Activated T-helper 2 cell treated with anti-CD3 and anti-CD28 coated beads, Interferon-gamma antibody, Interleukin-2, Interleukin-4, amounts not matched to agents 10 μg/mL and 5 μg/mL and 100 μg/mL, durations not matched to agents 14 hours and 24 hours and 36 hours (primary cell): ENCODE results near the gene FAM184A. TPM values are rescaled to one million over a fixed set of nuclear protein-coding genes. Genes with fewer than 3 reads are reported as not detected.
A peak's percentile ranks its signal among the peaks of the same experiment; 100 is the strongest.
"Not testable (repeated sequence)": the region's sequence is repeated elsewhere in the genome, so short reads cannot be mapped to it uniquely, and the experiment has no call there.

Experiments used
- DNase-seq: peaks from one replicate; pipeline ENCODE4 v3.0.0; 2021; ENCODE audit warnings: low spot score
- H3K27ac Mint-ChIP-seq: one replicate; pipeline ENCODE4 v1.8.0; 2021; ENCODE audit warnings: mixed read lengths
- H3K27me3 Mint-ChIP-seq: one replicate; pipeline ENCODE4 v1.8.0; 2021; ENCODE audit warnings: low read depth, mixed read lengths
- H3K36me3 Mint-ChIP-seq: one replicate; pipeline ENCODE4 v1.8.0; 2021; ENCODE audit warnings: low read depth, mixed read lengths
- H3K4me1 Mint-ChIP-seq: one replicate; pipeline ENCODE4 v1.8.0; 2021; ENCODE audit warnings: low read depth, mixed read lengths
- H3K4me3 Mint-ChIP-seq: one replicate; pipeline ENCODE4 v1.8.0; 2021; ENCODE audit warnings: low read depth, mild to moderate bottlenecking, moderate library complexity, mixed read lengths
- H3K9me3 Mint-ChIP-seq: one replicate; pipeline ENCODE4 v1.8.0; 2021; ENCODE audit warnings: mixed read lengths
- intact Hi-C: fragments of 100-400 bp; cut with micrococcal nuclease; formaldehyde crosslinking; loops from one replicate; pipeline ENCODE4 v1.15.1; 2023
- total RNA-seq: library from RNA; stranded (reverse); gene quantifications from 2 replicates; pipeline ENCODE4 v1.2.3, GENCODE V29; 2022

FAM184A gene, protein sequence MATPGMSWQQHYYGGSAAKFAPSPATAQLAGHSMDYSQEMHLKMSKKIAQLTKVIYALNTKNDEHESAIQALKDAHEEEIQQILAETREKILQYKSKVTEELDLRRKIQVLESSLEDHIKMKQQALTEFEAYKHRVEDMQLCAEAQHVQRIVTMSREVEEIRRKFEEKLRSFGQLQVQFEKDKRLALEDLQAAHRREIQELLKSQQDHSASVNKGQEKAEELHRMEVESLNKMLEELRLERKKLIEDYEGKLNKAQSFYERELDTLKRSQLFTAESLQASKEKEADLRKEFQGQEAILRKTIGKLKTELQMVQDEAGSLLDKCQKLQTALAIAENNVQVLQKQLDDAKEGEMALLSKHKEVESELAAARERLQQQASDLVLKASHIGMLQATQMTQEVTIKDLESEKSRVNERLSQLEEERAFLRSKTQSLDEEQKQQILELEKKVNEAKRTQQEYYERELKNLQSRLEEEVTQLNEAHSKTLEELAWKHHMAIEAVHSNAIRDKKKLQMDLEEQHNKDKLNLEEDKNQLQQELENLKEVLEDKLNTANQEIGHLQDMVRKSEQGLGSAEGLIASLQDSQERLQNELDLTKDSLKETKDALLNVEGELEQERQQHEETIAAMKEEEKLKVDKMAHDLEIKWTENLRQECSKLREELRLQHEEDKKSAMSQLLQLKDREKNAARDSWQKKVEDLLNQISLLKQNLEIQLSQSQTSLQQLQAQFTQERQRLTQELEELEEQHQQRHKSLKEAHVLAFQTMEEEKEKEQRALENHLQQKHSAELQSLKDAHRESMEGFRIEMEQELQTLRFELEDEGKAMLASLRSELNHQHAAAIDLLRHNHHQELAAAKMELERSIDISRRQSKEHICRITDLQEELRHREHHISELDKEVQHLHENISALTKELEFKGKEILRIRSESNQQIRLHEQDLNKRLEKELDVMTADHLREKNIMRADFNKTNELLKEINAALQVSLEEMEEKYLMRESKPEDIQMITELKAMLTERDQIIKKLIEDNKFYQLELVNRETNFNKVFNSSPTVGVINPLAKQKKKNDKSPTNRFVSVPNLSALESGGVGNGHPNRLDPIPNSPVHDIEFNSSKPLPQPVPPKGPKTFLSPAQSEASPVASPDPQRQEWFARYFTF
- 2.6 and 2.9 TPM in 2 replicates for total RNA-seq

GRCh38 chr6:119078376-119079282, at the start of gene FAM184A:
Gene FAM184A (minus strand): TSS chr6:119078664. CDS start chr6:119078299, 365 bp downstream.
- H3K4me3 Mint-ChIP-seq = peak within 1 kb of the TSS; percentile 89
- intact Hi-C loops = loop anchor here (1.0 to 5.0 kb wide), 5 partner anchors 36 to 1476 kb away; partner anchors contain the start of genes GOPC and MCM9
- peaks cover 8% of the 10 kb centered on the region for H3K27me3 Mint-ChIP-seq
- H3K36me3 Mint-ChIP-seq = peaks cover 6% of the 10 kb centered on the region
- H3K4me1 Mint-ChIP-seq = peaks cover 28% of the 10 kb centered on the region
- peak within 1 kb of the TSS; percentile 69 for H3K27ac Mint-ChIP-seq
- DNase-seq = peak; percentile 67
- peaks cover 9% of the 10 kb centered on the region for H3K9me3 Mint-ChIP-seq

GRCh38 chr6:119127627-119128026, 49.2 kb upstream of the FAM184A start:
- no peaks in the 10 kb centered on the region for H3K9me3 Mint-ChIP-seq
- peaks cover 16% of the 10 kb centered on the region for H3K27me3 Mint-ChIP-seq
- no peaks in the 10 kb centered on the region for H3K36me3 Mint-ChIP-seq
- intact Hi-C loops = loop anchor here (2.0 kb wide), 1 partner anchor 19 kb away; no protein-coding TSS in a partner anchor
- DNase-seq = no peak
- no peak overlapping the region for H3K27ac Mint-ChIP-seq
- peaks cover 4% of the 10 kb centered on the region for H3K4me1 Mint-ChIP-seq
- no peak overlapping the region for H3K4me3 Mint-ChIP-seq

DNA sequence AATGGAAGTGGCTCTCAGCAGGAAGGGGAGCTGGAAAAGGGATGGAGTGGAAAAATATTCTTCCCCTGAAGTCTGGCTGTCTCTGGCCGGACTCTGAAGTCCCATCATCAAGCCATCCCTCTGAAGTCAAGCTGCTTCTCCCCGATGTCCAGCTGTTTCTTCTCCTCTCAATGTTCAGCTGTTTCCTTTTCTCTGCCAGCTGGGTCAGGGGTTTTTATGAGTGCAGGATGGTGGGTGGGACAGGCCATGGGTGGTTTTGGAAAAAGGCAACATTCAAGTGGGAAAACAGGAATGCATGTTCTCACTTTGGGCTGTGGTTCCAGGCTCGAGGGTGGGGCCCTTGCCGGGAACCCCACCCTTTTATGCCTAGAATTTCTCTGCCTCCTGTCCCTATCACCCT, 48.4 kb upstream of the FAM184A start:
- DNase-seq = no peak
- Mint-ChIP-seq H3K4me1 (peaks cover 4% of the 10 kb centered on the region), H3K4me3 (no peak overlapping the region), H3K27me3 (peaks cover 11% of the 10 kb centered on the region), H3K27ac (no peak overlapping the region), H3K36me3 (no peaks in the 10 kb centered on the region), H3K9me3 (no peaks in the 10 kb centered on the region)
- intact Hi-C loops = no loop called here

GRCh38 chr6:119126140-119126539, 47.7 kb upstream of the FAM184A start:
- H3K4me3 Mint-ChIP-seq = no peak overlapping the region
- intact Hi-C loops = no loop called here

DNA sequence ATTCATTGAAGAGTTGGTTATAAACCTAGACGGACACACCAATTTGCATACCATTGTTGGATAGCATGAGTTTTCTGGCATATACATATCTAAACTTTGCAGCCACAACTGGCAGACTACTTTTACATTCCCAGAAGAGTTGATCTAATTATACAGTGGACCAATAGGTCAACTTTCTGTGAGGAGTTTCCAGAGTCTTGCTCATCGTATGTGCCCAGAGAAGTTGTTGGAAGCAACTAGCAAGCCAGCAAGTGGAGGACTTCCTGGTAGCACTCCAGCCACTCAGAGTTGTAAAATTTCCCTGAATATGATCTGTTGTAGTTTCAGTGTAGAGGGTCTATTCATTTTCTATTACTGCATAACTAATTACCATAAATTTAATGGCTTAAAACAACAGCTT, 47.1 kb upstream of the FAM184A start:
- H3K27ac Mint-ChIP-seq = no peak overlapping the region
- intact Hi-C loops = no loop called here
- H3K36me3 Mint-ChIP-seq = no peaks in the 10 kb centered on the region
- no peak for DNase-seq
- peaks cover 4% of the 10 kb centered on the region for H3K4me1 Mint-ChIP-seq
- H3K9me3 Mint-ChIP-seq = no peaks in the 10 kb centered on the region
- H3K4me3 Mint-ChIP-seq = no peak overlapping the region
- H3K27me3 Mint-ChIP-seq = peaks cover 11% of the 10 kb centered on the region

More at GRCh38 chr6:119126140-119126539, 47.7 kb upstream of the FAM184A start:
- Mint-ChIP-seq H3K9me3 (no peaks in the 10 kb centered on the region), H3K4me1 (peaks cover 4% of the 10 kb centered on the region), H3K27me3 (peaks cover 11% of the 10 kb centered on the region), H3K36me3 (no peaks in the 10 kb centered on the region), H3K27ac (no peak overlapping the region)
- no peak for DNase-seq

DNA sequence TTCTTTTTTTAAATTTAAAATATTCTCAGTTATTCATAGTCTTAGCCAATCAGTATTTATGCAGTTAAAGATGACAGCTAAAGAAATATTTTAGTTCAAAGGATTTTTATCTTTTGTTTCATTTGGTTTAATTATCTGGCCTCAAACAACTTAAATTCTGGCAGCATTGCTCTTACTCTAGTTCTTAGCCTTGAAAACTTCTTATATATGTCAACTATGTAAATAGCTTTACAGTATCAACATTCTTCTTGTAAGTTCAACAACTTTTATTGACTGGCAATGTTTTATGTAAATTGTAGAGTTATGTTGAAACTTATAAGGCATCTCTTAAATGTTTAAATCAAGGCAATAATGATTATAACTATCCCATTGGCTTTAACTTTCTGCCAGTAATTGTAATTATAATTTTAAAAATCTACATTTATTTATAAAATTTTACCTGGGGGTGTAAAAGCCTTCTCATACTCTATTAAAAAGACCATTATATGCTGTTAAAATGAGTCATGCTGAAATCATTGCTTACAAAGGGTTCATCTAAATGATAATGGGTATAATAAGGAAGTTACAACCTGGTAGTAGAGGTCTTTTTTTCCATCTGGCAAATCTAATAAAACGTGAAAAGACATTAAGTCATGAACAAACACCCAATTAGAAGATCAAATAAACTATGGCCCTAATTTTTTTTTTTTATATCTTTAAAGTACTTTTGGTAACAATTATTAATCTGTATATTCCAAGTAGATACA, 45.8 kb upstream of the FAM184A start:
- Mint-ChIP-seq H3K4me3 (no peak overlapping the region), H3K4me1 (no peaks in the 10 kb centered on the region), H3K9me3 (no peaks in the 10 kb centered on the region), H3K36me3 (no peaks in the 10 kb centered on the region), H3K27ac (no peak overlapping the region), H3K27me3 (peaks cover 17% of the 10 kb centered on the region)
- intact Hi-C loops = no loop called here
- DNase-seq = no peak

GRCh38 chr6:119122336-119122735, 43.9 kb upstream of the FAM184A start:
- no peaks in the 10 kb centered on the region for H3K36me3 Mint-ChIP-seq
- intact Hi-C loops = no loop called here
- no peaks in the 10 kb centered on the region for H3K4me1 Mint-ChIP-seq

DNA sequence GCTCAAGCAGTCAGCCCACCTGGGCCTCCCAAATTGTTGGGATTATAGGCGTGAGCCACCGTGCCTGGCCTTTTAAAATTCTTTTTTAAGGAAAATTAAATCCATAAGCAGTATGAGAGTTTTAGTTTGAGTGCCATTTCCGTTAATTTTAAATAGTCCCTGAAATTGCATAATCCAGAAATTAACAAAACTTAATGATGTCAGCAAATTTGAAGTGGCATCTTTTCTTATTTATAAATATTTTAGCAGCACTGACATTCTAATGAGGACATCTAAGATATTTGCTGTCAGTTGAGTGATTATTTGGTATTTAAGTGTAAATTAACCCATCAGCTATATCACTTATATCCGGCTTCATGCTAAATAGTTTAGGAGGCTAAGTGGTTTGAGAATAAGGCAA, 42.9 kb upstream of the FAM184A start:
- Mint-ChIP-seq H3K27me3 (peaks cover 18% of the 10 kb centered on the region), H3K4me1 (no peaks in the 10 kb centered on the region), H3K9me3 (no peaks in the 10 kb centered on the region), H3K27ac (no peak overlapping the region), H3K4me3 (no peak overlapping the region), H3K36me3 (no peaks in the 10 kb centered on the region)
- intact Hi-C loops = no loop called here
- DNase-seq = no peak

More at GRCh38 chr6:119122336-119122735, 43.9 kb upstream of the FAM184A start:
- no peak for DNase-seq
- no peak overlapping the region for H3K4me3 Mint-ChIP-seq
- H3K27ac Mint-ChIP-seq = no peak overlapping the region
- H3K27me3 Mint-ChIP-seq = peaks cover 21% of the 10 kb centered on the region
- H3K9me3 Mint-ChIP-seq = no peaks in the 10 kb centered on the region

DNA sequence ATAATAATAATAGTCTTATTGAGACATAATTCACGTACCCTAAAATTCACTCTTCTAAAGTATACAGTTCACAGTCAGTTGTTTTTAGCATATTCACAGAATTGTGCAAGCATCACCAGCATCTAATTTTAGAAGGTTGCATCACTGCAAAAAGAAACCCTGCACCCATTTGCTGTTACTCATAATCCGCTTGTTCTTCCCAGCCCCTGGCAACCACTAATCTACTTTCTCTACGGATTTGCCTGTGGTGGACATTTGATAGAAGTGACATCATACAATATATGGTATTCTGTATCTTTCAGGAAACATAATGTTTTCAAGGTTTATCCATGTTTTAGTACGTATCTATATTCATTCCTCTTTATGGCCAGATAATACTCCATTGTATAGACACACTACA, 41.5 kb upstream of the FAM184A start:
- no peaks in the 10 kb centered on the region for H3K9me3 Mint-ChIP-seq
- no peak for DNase-seq
- H3K27ac Mint-ChIP-seq = no peak overlapping the region
- H3K4me3 Mint-ChIP-seq = no peak overlapping the region
- intact Hi-C loops = loop anchor here (10.0 kb wide), 1 partner anchor 315 kb away; no protein-coding TSS in a partner anchor
- peaks cover 18% of the 10 kb centered on the region for H3K27me3 Mint-ChIP-seq
- H3K4me1 Mint-ChIP-seq = no peaks in the 10 kb centered on the region
- no peaks in the 10 kb centered on the region for H3K36me3 Mint-ChIP-seq

DNA sequence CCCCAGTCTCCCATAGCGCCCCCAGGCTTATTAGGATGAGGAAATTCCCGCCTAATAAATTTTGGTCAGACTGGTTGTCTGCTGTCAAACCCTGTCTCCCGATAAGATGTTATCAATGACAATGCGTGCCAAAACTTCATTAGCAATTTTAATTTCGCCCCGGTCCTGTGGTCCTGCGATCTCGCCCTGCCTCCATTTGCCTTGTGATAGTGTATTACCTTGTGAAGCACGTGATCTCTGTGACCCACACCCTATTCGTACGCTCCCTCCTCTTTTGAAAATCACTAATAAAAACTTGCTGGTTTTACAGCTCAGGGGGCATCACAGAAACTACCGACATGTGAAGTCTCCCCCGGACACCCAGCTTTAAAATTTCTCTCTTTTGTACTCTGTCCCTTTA, 40.6 kb upstream of the FAM184A start:
- not testable (repeated sequence) for H3K27ac Mint-ChIP-seq, H3K9me3 Mint-ChIP-seq, H3K4me1 Mint-ChIP-seq, H3K36me3 Mint-ChIP-seq, H3K4me3 Mint-ChIP-seq, DNase-seq
- peaks cover 18% of the 10 kb centered on the region for H3K27me3 Mint-ChIP-seq
- intact Hi-C loops = loop anchor here (10.0 kb wide), 1 partner anchor 314 kb away; no protein-coding TSS in a partner anchor

DNA sequence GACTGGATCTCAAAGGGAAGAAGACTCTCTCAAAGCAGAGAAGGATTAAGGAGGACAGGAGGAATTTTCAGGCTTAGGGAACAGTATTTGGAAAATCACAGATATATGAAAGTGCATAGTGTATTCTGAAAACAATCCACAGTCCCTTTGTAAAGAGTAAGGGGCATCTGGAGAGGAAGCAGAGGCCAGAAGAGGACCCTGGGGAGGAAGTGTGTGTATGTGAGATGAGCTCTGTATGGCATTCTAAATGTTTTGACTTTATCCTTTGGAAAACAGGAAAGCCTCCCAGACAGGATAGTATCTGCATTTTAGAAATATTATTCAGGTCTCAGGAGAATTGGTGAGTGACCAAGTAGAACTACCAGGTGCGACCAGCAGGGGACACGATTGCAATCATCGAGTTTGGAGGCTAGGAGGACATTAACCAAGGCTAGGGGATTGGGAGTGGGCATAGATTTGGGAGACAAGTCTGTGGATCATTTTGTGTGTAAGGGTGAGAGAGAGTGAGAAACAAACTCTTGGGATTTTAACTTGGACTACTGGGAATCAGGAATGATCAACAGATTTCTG, 38.3 kb upstream of the FAM184A start:
- DNase-seq = no peak
- no peaks in the 10 kb centered on the region for H3K9me3 Mint-ChIP-seq
- no peaks in the 10 kb centered on the region for H3K36me3 Mint-ChIP-seq
- H3K4me1 Mint-ChIP-seq = peaks cover 5% of the 10 kb centered on the region
- peaks cover 18% of the 10 kb centered on the region for H3K27me3 Mint-ChIP-seq
- H3K27ac Mint-ChIP-seq = no peak overlapping the region
- no peak overlapping the region for H3K4me3 Mint-ChIP-seq
- intact Hi-C loops = loop anchor here (10.0 kb wide), 1 partner anchor 312 kb away; no protein-coding TSS in a partner anchor
